Measurements from ENCODE around the gene IRAK4.

Gene IRAK4

GRCh38 chr12:43836475-43836989 is 77.8 kb downstream of the IRAK4 start:
- DNase-seq (ENCODE audit: low read depth in 3 of 3), result no peak
